ENCODE measurements around the gene PRAMEF18.
"Not testable (repeated sequence)": the region's sequence is repeated elsewhere in the genome, so short reads cannot be mapped to it uniquely, and the experiment has no call there.

DNA sequence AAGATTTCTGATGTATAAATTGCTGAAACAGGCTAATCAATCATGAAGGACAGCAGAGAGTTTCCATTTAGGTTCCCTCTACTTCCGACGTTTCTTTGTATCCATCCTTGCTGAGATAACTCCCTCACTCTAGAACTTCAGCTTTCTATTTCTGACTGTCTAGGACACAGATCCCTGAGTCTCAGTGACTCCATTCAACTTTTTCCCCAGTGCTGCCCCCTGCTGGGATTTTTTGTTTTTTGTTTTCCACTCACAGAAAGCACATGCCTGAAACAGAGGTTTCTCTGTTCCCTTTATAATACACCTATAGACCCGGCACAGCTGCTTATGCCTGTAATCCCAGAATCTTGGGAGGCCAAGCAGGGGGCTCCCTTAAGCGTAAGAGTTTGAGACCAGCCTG lies 3.2 kb downstream of the PRAMEF18 start:
- TF ChIP-seq, protein P1, sequence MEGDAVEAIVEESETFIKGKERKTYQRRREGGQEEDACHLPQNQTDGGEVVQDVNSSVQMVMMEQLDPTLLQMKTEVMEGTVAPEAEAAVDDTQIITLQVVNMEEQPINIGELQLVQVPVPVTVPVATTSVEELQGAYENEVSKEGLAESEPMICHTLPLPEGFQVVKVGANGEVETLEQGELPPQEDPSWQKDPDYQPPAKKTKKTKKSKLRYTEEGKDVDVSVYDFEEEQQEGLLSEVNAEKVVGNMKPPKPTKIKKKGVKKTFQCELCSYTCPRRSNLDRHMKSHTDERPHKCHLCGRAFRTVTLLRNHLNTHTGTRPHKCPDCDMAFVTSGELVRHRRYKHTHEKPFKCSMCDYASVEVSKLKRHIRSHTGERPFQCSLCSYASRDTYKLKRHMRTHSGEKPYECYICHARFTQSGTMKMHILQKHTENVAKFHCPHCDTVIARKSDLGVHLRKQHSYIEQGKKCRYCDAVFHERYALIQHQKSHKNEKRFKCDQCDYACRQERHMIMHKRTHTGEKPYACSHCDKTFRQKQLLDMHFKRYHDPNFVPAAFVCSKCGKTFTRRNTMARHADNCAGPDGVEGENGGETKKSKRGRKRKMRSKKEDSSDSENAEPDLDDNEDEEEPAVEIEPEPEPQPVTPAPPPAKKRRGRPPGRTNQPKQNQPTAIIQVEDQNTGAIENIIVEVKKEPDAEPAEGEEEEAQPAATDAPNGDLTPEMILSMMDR (IDR thresholded peaks at IDR 0.05) = not testable (repeated sequence)
- TF ChIP-seq POLR2A, EP300 (IDR thresholded peaks at IDR 0.05): not testable (repeated sequence)
